H54 (cell line): ENCODE data around the gene LEUTX.
A peak's percentile ranks its signal among the peaks of the same experiment; 100 is the strongest.
"Not testable (repeated sequence)": the region's sequence is repeated elsewhere in the genome, so short reads cannot be mapped to it uniquely, and the experiment has no call there.

ENCODE experiments used
- DNase-seq: peaks from one replicate; pipeline ENCODE4 v3.0.0; 2011; ENCODE audit warnings: low spot score, mixed read lengths; ENCODE audit not compliant: insufficient read length
- FAIRE-seq: peaks from 3 replicates; lab custom pipeline; 2011; peaks lifted over from hg19 to GRCh38; lab: Jason Lieb, UNC
- POLR2A ChIP-seq: IDR thresholded peaks from 2 replicates; pipeline ENCODE4 v1.6.1; 2011; ENCODE audit warnings: low read depth, mild to moderate bottlenecking, low read length

LEUTX gene

DNA sequence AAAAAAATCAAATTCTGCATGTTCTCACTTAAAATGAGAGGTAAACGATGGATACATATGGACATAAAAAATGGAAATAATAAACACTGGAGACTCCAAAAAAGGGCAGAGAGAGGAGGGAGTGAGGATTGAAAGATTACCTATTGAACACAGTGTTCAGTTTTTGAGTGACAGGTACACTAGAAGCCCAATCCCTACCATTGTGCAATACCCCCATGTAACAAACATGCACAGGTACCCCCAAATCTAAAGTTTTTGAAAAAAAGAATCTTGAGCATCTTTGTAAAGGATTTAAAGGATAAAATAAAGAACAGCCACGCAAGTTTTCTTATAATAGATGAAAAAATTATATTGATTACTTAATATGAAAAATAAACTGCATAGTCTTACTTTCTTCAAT, 24.1 kb upstream of the LEUTX start:
- no peak for TF ChIP-seq POLR2A
- FAIRE-seq: no peak
- no peak for DNase-seq

- FAIRE-seq: no peak
- no peak for DNase-seq
- TF ChIP-seq POLR2A: no peak
Observed at GRCh38 chr19:39754971-39755370, 23.7 kb upstream of the LEUTX start.

DNA sequence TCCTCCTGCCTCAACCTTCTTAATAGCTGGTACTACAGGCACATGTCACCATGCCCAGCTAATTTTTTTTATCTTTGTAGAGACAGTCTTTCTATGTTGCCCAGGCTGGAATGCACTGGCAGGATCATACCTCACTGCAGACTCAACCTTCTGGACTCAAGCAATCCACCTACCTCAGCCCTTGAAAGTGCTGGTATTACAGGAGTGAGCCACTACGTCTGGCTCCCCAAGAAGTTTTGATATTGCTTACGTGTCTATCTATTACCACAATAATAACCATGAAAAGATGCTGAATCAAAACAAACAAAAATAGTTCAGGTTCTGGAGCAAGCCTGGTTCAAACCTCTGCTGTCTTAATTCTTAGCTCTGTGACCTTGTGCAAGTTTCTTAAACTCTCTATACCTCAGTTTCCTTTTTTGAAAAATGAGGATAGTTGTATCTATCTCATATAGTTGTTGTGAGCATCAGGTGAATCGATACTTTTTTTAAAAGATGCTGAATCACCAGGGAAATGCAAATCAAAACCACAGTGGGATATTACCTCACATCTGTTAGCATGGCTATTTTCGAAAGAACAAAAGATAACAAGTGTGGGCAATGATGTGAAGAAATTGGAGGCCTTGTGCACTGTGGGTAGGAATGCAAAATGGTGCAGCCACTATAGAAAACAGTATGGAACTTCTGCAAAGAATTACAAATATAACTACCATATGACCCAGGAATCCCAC, 19.0 kb upstream of the LEUTX start:
- FAIRE-seq (no peak), DNase-seq (no peak)

GRCh38 chr19:39761851-39762250, 16.8 kb upstream of the LEUTX start:
- FAIRE-seq: not testable (repeated sequence)

More for the DNA sequence above, 19.0 kb upstream of the LEUTX start:
- no peak for TF ChIP-seq POLR2A

DNA sequence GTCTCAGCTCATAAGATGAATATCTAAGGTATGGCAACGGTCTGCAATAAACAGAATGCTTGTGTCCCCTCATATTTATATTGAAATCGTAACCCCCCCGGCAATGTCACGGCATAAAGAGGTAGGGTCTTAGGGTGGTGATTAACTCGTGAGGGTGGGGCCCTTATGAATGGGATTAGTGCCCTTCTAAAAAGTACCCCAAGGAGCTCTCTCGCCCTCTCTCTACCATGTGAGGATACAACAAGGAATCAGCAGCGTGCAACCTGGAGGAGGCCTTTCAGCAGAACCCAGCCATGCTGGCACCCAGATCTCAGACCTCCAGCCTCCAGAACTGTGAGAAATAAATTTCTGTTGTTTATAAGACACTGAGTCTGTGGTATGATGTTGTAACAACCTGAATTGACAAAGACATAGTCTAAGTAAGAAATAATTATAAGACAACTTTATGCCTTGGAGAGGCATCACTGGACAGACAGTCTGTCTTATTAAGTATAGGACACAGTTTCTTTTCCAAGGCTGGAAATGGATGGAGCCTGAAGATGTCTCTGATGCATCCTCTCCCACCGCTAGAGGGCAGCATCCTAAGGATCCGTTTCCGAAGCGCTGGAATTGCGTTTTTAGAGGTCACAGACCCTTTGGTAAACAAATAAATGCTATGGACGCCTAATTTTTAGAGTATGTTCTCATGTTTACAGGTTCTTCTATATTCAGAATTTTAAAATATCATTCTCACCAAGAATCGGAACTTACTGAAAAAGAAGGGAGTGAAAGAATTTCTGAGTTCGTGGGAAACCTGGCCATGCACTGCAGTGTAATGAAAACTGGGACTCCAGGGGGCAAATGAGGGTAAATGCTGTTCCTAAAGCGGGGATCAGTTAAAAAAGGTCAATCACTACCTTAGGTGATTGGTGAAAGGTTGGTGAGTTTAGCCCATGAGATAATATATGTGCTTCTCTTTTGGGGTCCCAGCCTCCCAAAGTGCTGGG, 13.3 kb upstream of the LEUTX start:
- peak; percentile 32 for DNase-seq
- no peak for TF ChIP-seq POLR2A
- no peak for FAIRE-seq

More at GRCh38 chr19:39761851-39762250, 16.8 kb upstream of the LEUTX start:
- not testable (repeated sequence) for DNase-seq

GRCh38 chr19:39768334-39768733, 10.3 kb upstream of the LEUTX start:
- FAIRE-seq (no peak), DNase-seq (no peak)
- no peak for TF ChIP-seq POLR2A

- TF ChIP-seq POLR2A: no peak
- no peak for FAIRE-seq
- DNase-seq: no peak
Observed at GRCh38 chr19:39768786-39769185, 9.9 kb upstream of the LEUTX start.

DNA sequence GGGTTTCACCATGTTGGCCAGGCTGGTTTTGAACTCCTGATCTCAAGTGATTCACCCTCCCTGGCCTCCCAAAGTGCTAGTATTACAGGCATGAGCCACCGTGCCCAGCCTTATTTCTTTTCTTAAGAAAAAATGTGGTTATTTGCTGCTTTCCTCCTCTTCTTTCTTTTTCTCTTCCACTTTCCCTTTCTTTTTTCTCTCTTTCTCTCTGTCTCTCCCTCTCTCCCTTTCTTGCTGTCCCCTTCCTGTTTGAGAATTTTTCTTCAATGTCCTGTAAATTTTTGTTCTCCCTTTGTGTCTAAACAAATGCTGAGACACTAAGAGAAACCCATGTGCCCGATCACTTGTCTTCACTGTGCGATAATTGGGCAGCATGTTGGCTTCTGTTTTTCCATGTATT, 2.2 kb downstream of the LEUTX start:
- TF ChIP-seq POLR2A: no peak
- FAIRE-seq (no peak), DNase-seq (no peak)

- DNase-seq: no peak
- no peak for TF ChIP-seq POLR2A
- FAIRE-seq: no peak
Observed at GRCh38 chr19:39788244-39788643, 9.6 kb downstream of the LEUTX start.

- FAIRE-seq (peak; percentile 78), DNase-seq (peak; percentile 81)
- no peak for TF ChIP-seq POLR2A
Observed at GRCh38 chr19:39792999-39793546, 14.4 kb downstream of the LEUTX start.

DNA sequence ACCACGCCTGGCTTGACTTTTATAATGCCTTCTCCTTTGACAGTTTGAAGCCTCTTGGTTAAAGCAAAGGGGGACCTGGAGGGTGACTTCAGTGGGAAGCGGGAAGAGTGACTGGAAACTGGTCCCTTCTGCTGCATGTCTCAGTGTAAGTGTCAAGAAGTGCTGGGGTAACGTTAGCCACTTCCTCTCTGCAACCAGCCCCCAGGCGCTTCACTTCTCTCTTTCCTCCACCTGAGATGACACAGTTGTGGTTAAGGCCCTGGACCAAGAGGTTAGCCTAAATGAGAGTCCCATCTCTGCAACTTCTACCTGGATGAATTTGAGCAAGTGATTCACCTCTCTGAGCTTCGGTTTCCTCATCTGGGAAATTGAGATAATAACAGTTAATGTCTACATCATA, 16.3 kb downstream of the LEUTX start:
- FAIRE-seq (no peak), DNase-seq (no peak)
- no peak for TF ChIP-seq POLR2A

DNA sequence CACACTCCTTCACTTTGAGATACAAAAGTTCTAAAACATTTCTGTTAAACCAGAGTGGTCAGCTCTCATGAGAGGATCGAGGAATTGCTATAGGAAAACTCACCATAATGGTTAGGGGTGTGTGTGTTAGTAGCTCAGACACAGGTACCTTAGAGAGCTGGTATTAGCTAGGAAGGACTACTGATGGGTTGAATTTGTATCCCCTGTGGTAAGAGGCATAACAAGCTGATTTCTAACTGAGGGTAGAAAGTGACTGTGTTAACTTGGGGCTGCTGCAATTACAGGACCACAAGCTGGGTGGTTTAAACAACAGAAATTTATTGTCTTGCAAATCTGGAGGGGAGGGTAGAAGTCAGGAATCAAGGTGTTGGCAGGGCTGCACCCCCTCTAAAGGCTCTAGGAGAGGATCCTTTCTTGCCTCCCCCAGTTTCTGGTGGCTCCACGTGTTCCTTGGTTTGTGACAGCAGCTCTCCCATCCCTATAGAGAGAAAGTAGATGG, 17.4 kb downstream of the LEUTX start:
- TF ChIP-seq POLR2A: no peak
- no peak for DNase-seq
- FAIRE-seq: no peak

DNA sequence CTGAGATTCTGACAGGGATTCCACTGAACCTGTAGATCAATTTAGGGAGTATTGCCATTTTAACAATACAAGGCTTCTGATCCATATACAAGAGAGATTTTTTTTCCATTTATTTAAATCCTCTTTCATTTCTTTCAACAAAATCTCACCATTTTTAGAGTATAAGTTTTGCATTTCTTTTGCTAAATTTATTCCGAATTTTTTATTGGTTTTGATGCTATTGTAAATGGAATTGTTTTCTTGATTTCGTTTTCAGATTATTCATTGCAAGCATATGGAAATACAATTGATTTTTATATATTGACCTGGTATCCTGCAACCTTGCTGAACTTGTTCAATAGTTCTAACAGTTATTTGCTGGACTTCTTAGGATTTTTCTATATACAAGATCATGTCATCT, 18.4 kb downstream of the LEUTX start:
- TF ChIP-seq POLR2A: no peak
- FAIRE-seq (no peak), DNase-seq (no peak)

GRCh38 chr19:39802958-39803357, 24.3 kb downstream of the LEUTX start:
- no peak for TF ChIP-seq POLR2A
- no peak for FAIRE-seq
- DNase-seq: no peak
